ENCODE results near the gene CHRNB2.

CHRNB2 gene

GRCh38 chr1:154557939-154558719 is 9.4 kb upstream of the CHRNB2 start, which contains the start of gene UBE2Q1:
UBE2Q1 (minus strand) TSS chr1:154558662; CDS start chr1:154558553, 109 bp downstream.
- Histone ChIP-seq H3K27ac (ENCODE audit: low read length) (peak within 1 kb of the TSS; percentile 65), H3K4me1 (ENCODE audit: low read length) (peaks cover 18% of the 10 kb centered on the region), H3K9me3 (ENCODE audit: insufficient read depth, low read length) (no peaks in the 10 kb centered on the region), H3K4me3 (ENCODE audit: low read length) (peak within 1 kb of the TSS; percentile 87), H3K36me3 (replicated peaks; ENCODE audit: low read depth, low read length) (peaks cover 34% of the 10 kb centered on the region), H3K27me3 (ENCODE audit: low read depth, low read length) (no peaks in the 10 kb centered on the region), H3K9ac (ENCODE audit: low read length) (peak within 1 kb of the TSS; percentile 98), H3K79me2 (ENCODE audit: low read length) (peaks cover 41% of the 10 kb centered on the region), H4K20me1 (ENCODE audit: insufficient read depth, low read length) (peaks cover 17% of the 10 kb centered on the region), H2AFZ (ENCODE audit: low read depth, low read length) (peak within 1 kb of the TSS; percentile 16), H3K4me2 (ENCODE audit: low read length) (peak within 1 kb of the TSS; percentile 94)
- TF ChIP-seq EZH2phosphoT487 (IDR thresholded peaks at IDR 0.05; ENCODE audit: low read depth), result no peak
- TF ChIP-seq CTCF (IDR thresholded peaks at IDR 0.05; ENCODE audit: low read depth, low read length), result no peak

- Histone ChIP-seq H3K9me3 (ENCODE audit: insufficient read depth, low read length) (no peaks in the 10 kb centered on the region), H3K36me3 (replicated peaks; ENCODE audit: low read depth, low read length) (peaks cover 27% of the 10 kb centered on the region), H3K27me3 (ENCODE audit: low read depth, low read length) (no peaks in the 10 kb centered on the region), H3K4me3 (ENCODE audit: low read length) (peak overlapping the region; percentile 87), H3K9ac (ENCODE audit: low read length) (peak overlapping the region; percentile 87), H2AFZ (ENCODE audit: low read depth, low read length) (peak overlapping the region; percentile 16), H3K79me2 (ENCODE audit: low read length) (peaks cover 41% of the 10 kb centered on the region), H4K20me1 (ENCODE audit: insufficient read depth, low read length) (peaks cover 17% of the 10 kb centered on the region), H3K27ac (ENCODE audit: low read length) (peak overlapping the region; percentile 65), H3K4me2 (ENCODE audit: low read length) (peak overlapping the region; percentile 86), H3K4me1 (ENCODE audit: low read length) (peaks cover 18% of the 10 kb centered on the region)
- TF ChIP-seq CTCF (IDR thresholded peaks at IDR 0.05; ENCODE audit: low read depth, low read length), result no peak
- TF ChIP-seq EZH2phosphoT487 (IDR thresholded peaks at IDR 0.05; ENCODE audit: low read depth), result no peak
Measured at GRCh38 chr1:154558720-154559465, 8.7 kb upstream of the CHRNB2 start.

GRCh38 chr1:154559466-154560044 is 8.0 kb upstream of the CHRNB2 start:
- peak overlapping the region; percentile 86 for H3K4me2 ChIP-seq (ENCODE audit: low read length)
- H3K27ac ChIP-seq (ENCODE audit: low read length), result peak overlapping the region; percentile 65
- peaks cover 18% of the 10 kb centered on the region for H3K4me1 ChIP-seq (ENCODE audit: low read length)
- peak overlapping the region; percentile 17; the same call in 1 of the 2 replicates for H2AFZ ChIP-seq (ENCODE audit: low read depth, low read length)
- H3K36me3 ChIP-seq (replicated peaks; ENCODE audit: low read depth, low read length), result peaks cover 20% of the 10 kb centered on the region
- peaks cover 41% of the 10 kb centered on the region for H3K79me2 ChIP-seq (ENCODE audit: low read length)
- H3K9ac ChIP-seq (ENCODE audit: low read length), result peak overlapping the region; percentile 87
- H3K4me3 ChIP-seq (ENCODE audit: low read length), result peak overlapping the region; percentile 87
- H3K9me3 ChIP-seq (ENCODE audit: insufficient read depth, low read length), result no peaks in the 10 kb centered on the region
- H4K20me1 ChIP-seq (ENCODE audit: insufficient read depth, low read length), result peaks cover 17% of the 10 kb centered on the region
- H3K27me3 ChIP-seq (ENCODE audit: low read depth, low read length), result no peaks in the 10 kb centered on the region
- TF ChIP-seq EZH2phosphoT487 (IDR thresholded peaks at IDR 0.05; ENCODE audit: low read depth) (no peak), CTCF (IDR thresholded peaks at IDR 0.05; ENCODE audit: low read depth, low read length) (peak; percentile 97)

GRCh38 chr1:154565876-154566275 is 1.7 kb upstream of the CHRNB2 start:
- Histone ChIP-seq H3K27me3 (ENCODE audit: low read depth, low read length) (no peaks in the 10 kb centered on the region), H3K4me3 (ENCODE audit: low read length) (no peak overlapping the region), H3K4me1 (ENCODE audit: low read length) (no peaks in the 10 kb centered on the region), H3K9ac (ENCODE audit: low read length) (no peak overlapping the region), H4K20me1 (ENCODE audit: insufficient read depth, low read length) (no peaks in the 10 kb centered on the region), H2AFZ (ENCODE audit: low read depth, low read length) (no peak overlapping the region), H3K79me2 (ENCODE audit: low read length) (no peaks in the 10 kb centered on the region), H3K27ac (ENCODE audit: low read length) (no peak overlapping the region), H3K4me2 (ENCODE audit: low read length) (no peak overlapping the region), H3K9me3 (ENCODE audit: insufficient read depth, low read length) (no peaks in the 10 kb centered on the region), H3K36me3 (replicated peaks; ENCODE audit: low read depth, low read length) (no peaks in the 10 kb centered on the region)
- TF ChIP-seq CTCF (IDR thresholded peaks at IDR 0.05; ENCODE audit: low read depth, low read length) (no peak), EZH2phosphoT487 (IDR thresholded peaks at IDR 0.05; ENCODE audit: low read depth) (no peak)

Data from OCI-LY3 (cell line).